HEK293T (cell line): ENCODE results near the gene CCNG1.
"Not testable (repeated sequence)": the region's sequence is repeated elsewhere in the genome, so short reads cannot be mapped to it uniquely, and the experiment has no call there.

Source experiments
- CTCF ChIA-PET: fragments of 350-600 bp; formaldehyde crosslinking; extraction: SDS; loops from one replicate; lab custom pipeline; 2021; ENCODE audit warnings: antibody characterized with exemption, inconsistent platforms; lab: Yijun Ruan, JAX
- POLR2A ChIA-PET: fragments of 350-600 bp; formaldehyde crosslinking; extraction: SDS; loops from one replicate; lab custom pipeline; 2020; ENCODE audit warnings: antibody characterized with exemption, inconsistent platforms; lab: Yijun Ruan, JAX
- DNase-seq: peaks from one replicate; pipeline ENCODE4 v3.0.0; 2012; ENCODE audit warnings: mixed read lengths; ENCODE audit errors: extremely low spot score
- ARNT ChIP-seq: fragments of 450-650 bp; IDR thresholded peaks from 2 replicates; pipeline ENCODE4 v1.6.1; 2017; ENCODE audit warnings: mild to moderate bottlenecking
- BHLHE40 ChIP-seq: fragments of 450-650 bp; IDR thresholded peaks from 2 replicates; pipeline ENCODE4 v1.6.1; 2016; ENCODE audit warnings: mild to moderate bottlenecking, moderate library complexity, borderline replicate concordance
- CTBP1 ChIP-seq: fragments of 450-650 bp; IDR thresholded peaks from 2 replicates; pipeline ENCODE4 v1.6.1; 2016; ENCODE audit warnings: borderline replicate concordance
- ELF4 ChIP-seq: fragments of 450-650 bp; IDR thresholded peaks from 2 replicates; pipeline ENCODE4 v1.6.1; 2017; ENCODE audit warnings: antibody characterized with exemption
- FOXA1 ChIP-seq: fragments of 450-650 bp; IDR thresholded peaks from 2 replicates; pipeline ENCODE4 v1.6.1; 2016; ENCODE audit warnings: mild to moderate bottlenecking
- FOXK2 ChIP-seq: fragments of 450-650 bp; IDR thresholded peaks from 2 replicates; pipeline ENCODE4 v1.6.1; 2016; ENCODE audit warnings: mild to moderate bottlenecking
- FOXM1 ChIP-seq: fragments of 450-650 bp; IDR thresholded peaks from 2 replicates; pipeline ENCODE4 v1.6.1; 2017; ENCODE audit warnings: mild to moderate bottlenecking, borderline replicate concordance
- HDGF ChIP-seq: fragments of 450-650 bp; IDR thresholded peaks from 2 replicates; pipeline ENCODE4 v1.6.1; 2017; ENCODE audit warnings: antibody characterized with exemption, borderline replicate concordance
- L3MBTL2 ChIP-seq: fragments of 450-650 bp; conservative IDR thresholded peaks from 2 replicates; pipeline ENCODE4 v1.6.1; 2016; ENCODE audit warnings: mild to moderate bottlenecking
- LEF1 ChIP-seq: fragments of 450-650 bp; IDR thresholded peaks from 2 replicates; pipeline ENCODE4 v1.6.1; 2017; ENCODE audit warnings: mild to moderate bottlenecking, borderline replicate concordance
- NFRKB ChIP-seq: fragments of 450-650 bp; IDR thresholded peaks from 2 replicates; pipeline ENCODE4 v1.6.1; 2016; ENCODE audit warnings: mild to moderate bottlenecking, moderate library complexity
- PKNOX1 ChIP-seq: fragments of 450-650 bp; IDR thresholded peaks from 2 replicates; pipeline ENCODE4 v1.6.1; 2016
- SP1 ChIP-seq: fragments of 450-650 bp; IDR thresholded peaks from 2 replicates; pipeline ENCODE4 v1.6.1; 2017
- SUZ12 ChIP-seq: fragments of 450-650 bp; IDR thresholded peaks from 2 replicates; pipeline ENCODE4 v1.6.1; 2016; ENCODE audit warnings: mild to moderate bottlenecking
- TARDBP ChIP-seq: fragments of 450-650 bp; IDR thresholded peaks from 2 replicates; pipeline ENCODE4 v1.6.1; 2016
- ZNF384 ChIP-seq: fragments of 450-650 bp; IDR thresholded peaks from 2 replicates; pipeline ENCODE4 v1.6.1; 2016

CCNG1 gene

GRCh38 chr5:163404364-163405173 is 32.8 kb upstream of the CCNG1 start:
- DNase-seq: no peak
- ChIA-PET POLR2A (no interaction called here), CTCF (interaction anchor here (0.5 to 0.6 kb wide), 2 partner anchors 12 to 20 kb away, joined by 3 read pairs; no protein-coding TSS in a partner anchor)
- no peak for TF ChIP-seq FOXA1
- TF ChIP-seq L3MBTL2: no peak
- no peak for TF ChIP-seq LEF1
- no peak for TF ChIP-seq FOXM1
- no peak for TF ChIP-seq ELF4
- TF ChIP-seq SP1: no peak
- no peak for TF ChIP-seq ZNF384
- no peak for TF ChIP-seq CTBP1
- no peak for TF ChIP-seq FOXK2
- TF ChIP-seq PKNOX1: no peak
- TF ChIP-seq NFRKB: no peak
- no peak for TF ChIP-seq ARNT
- no peak for TF ChIP-seq TARDBP
- no peak for TF ChIP-seq SUZ12
- no peak for TF ChIP-seq BHLHE40
- no peak for TF ChIP-seq HDGF

DNA sequence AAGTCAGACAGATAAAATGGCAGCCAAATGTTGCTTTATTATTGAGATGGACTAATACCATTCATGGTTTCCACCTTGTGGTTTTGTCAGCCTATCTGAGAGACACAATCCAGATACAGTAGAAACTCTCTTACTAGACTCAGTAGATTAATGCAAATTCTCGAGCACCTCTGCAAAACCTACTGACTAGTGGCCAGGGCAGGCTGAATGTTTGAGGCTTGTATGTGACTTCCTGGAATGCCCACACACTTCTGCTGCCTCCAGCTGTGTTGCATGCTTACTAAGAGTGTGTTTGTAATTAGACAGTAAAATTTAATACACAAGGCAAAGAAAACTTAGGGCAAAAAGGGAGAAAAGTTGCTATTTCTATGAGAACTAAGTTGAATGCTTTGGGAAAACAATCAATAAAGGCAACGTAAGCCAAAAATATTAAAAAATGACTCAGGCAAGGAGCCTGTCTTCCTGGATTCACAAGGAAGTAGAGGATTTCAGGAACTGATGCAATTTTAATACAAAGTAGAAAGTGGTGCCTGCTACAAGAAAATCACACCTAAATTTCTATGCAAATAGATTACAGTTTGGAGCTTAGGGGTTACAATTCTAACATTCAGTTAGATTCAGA is 30.2 kb upstream of the CCNG1 start:
- POLR2A ChIA-PET: no interaction called here
- no peak for TF ChIP-seq NFRKB
- no peak for TF ChIP-seq FOXM1
- TF ChIP-seq FOXK2: no peak
- no peak for TF ChIP-seq HDGF
- TF ChIP-seq SUZ12: no peak
- TF ChIP-seq PKNOX1: no peak
- no peak for TF ChIP-seq CTBP1
- no peak for DNase-seq
- CTCF ChIA-PET: no interaction called here

GRCh38 chr5:163408311-163408923 is 29.0 kb upstream of the CCNG1 start:
- TF ChIP-seq PKNOX1: 0 out of 2 replicates have a peak, but pooled peaks have one; percentile 2
- TF ChIP-seq NFRKB: no peak
- POLR2A ChIA-PET: no interaction called here
- peak; percentile 53 for DNase-seq
- CTCF ChIA-PET: interaction anchor here (0.5 to 1.6 kb wide), 16 partner anchors 11 to 1864 kb away, joined by 3 to 12 read pairs (median 3); no protein-coding TSS in a partner anchor

- ChIA-PET CTCF (interaction anchor here (1.4 to 1.6 kb wide), 4 partner anchors 12 to 62 kb away, joined by 3 to 12 read pairs (median 4); no protein-coding TSS in a partner anchor), POLR2A (no interaction called here)
- TF ChIP-seq NFRKB: no peak
- no peak for TF ChIP-seq FOXA1
- TF ChIP-seq L3MBTL2: no peak
- TF ChIP-seq ZNF384: no peak
- no peak for TF ChIP-seq BHLHE40
- TF ChIP-seq TARDBP: no peak
- no peak for TF ChIP-seq FOXK2
- TF ChIP-seq ARNT: no peak
- TF ChIP-seq FOXM1: no peak
- no peak for TF ChIP-seq SUZ12
- no peak for TF ChIP-seq PKNOX1
- no peak for TF ChIP-seq CTBP1
- DNase-seq: no peak
Observed at GRCh38 chr5:163409384-163409783, 28.0 kb upstream of the CCNG1 start.

DNA sequence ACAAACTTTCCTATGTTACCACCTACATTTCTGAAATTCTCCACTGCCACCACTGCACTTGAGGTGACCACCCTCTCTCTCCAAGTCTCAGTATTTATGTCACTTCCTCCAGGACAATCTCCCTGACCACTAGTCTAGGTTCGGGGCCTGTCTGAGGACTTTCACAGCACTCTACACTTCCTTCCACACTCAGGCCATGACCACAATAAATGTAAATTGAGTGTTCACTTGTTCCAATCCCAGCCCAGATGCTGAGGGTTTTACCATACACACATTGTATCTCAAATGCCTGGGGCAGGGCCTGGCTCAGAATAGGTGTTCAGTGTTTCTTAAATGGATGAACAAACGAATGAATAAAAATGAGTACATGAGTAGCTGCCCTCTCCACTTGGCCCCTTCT is 26.9 kb upstream of the CCNG1 start:
- ChIA-PET CTCF (interaction anchor here (0.7 to 1.6 kb wide), 2 partner anchors 63 to 1554 kb away, joined by 3 to 4 read pairs; no protein-coding TSS in a partner anchor), POLR2A (no interaction called here)
- no peak for TF ChIP-seq FOXK2
- no peak for TF ChIP-seq NFRKB
- no peak for DNase-seq

- CTCF ChIA-PET, DNase-seq, POLR2A ChIA-PET: not testable (repeated sequence)
Observed at GRCh38 chr5:163415673-163416072, 21.7 kb upstream of the CCNG1 start.
